ENCODE data around the gene KIAA1958. TPM values are rescaled to one million over a fixed set of nuclear protein-coding genes. Genes with fewer than 3 reads are reported as not detected.

Gene KIAA1958
- total and polyA plus RNA-seq, 2 experiments from 2014 or later: 9.4 to 41.7 TPM

GRCh38 chr9:112581469-112582176 is 95.0 kb downstream of the KIAA1958 start (continued):
- TF ChIP-seq ZNF462 (CRISPR knock-in tag; IDR thresholded peaks at IDR 0.05): no peak
- TF ChIP-seq POLR2AphosphoS5 (IDR thresholded peaks at IDR 0.05; ENCODE audit: low read depth): no peak
- TF ChIP-seq ZNF114 (CRISPR knock-in tag; IDR thresholded peaks at IDR 0.05): no peak

GRCh38 chr9:112582371-112583262 is 96.0 kb downstream of the KIAA1958 start:
- no peaks in the 10 kb centered on the region for H3F3A ChIP-seq (replicated peaks; ENCODE audit: low read depth)
- H3K27ac Mint-ChIP-seq: peak overlapping the region; percentile 96
- H2AFZ ChIP-seq: no peak overlapping the region
- no peaks in the 10 kb centered on the region for H3K27me3 ChIP-seq (ENCODE audit: insufficient read depth)
- H3K4me2 ChIP-seq: peak overlapping the region; percentile 64
- no peaks in the 10 kb centered on the region for H3K36me3 ChIP-seq (ENCODE audit: insufficient read depth)
- H3K9me2 ChIP-seq (ENCODE audit: insufficient read depth): no peaks in the 10 kb centered on the region
- H3K27ac ChIP-seq (ENCODE audit: low read depth): peak overlapping the region; percentile 70
- H3K36me3 Mint-ChIP-seq (ENCODE audit: low read depth): no peaks in the 10 kb centered on the region
- H4K20me1 ChIP-seq (replicated peaks; ENCODE audit: insufficient read depth): peaks cover 16% of the 10 kb centered on the region; the same call in 1 of the 2 replicates
- no peaks in the 10 kb centered on the region for H3K9me3 Mint-ChIP-seq
- H3K4me1 Mint-ChIP-seq: peaks cover 67% of the 10 kb centered on the region
- ATAC-seq (peak; percentile 78), DNase-seq (ENCODE audit: low spot score) (peak; percentile 69)
- no peaks in the 10 kb centered on the region for H3K27me3 Mint-ChIP-seq (ENCODE audit: insufficient read depth, low read depth, poor library complexity)
- peaks cover 61% of the 10 kb centered on the region for H3K4me1 ChIP-seq (ENCODE audit: insufficient read depth)
- H3K4me3 ChIP-seq: peak overlapping the region; percentile 4; the same call in 1 of the 2 replicates
- H3K4me3 Mint-ChIP-seq: peak overlapping the region; percentile 47
- peaks cover 81% of the 10 kb centered on the region for H3K79me2 ChIP-seq (replicated peaks; ENCODE audit: insufficient read depth)
- TF ChIP-seq ZNF331 (CRISPR knock-in tag; IDR thresholded peaks at IDR 0.05; ENCODE audit: low read depth): no peak
- peak; percentile 70; the same call in 1 of the 2 replicates for TF ChIP-seq ZNF462 (CRISPR knock-in tag; IDR thresholded peaks at IDR 0.05)
- no peak for TF ChIP-seq JUNB (IDR thresholded peaks at IDR 0.05; ENCODE audit: unreplicated experiment)
